ENCODE data around the gene ZNF649.

DNA sequence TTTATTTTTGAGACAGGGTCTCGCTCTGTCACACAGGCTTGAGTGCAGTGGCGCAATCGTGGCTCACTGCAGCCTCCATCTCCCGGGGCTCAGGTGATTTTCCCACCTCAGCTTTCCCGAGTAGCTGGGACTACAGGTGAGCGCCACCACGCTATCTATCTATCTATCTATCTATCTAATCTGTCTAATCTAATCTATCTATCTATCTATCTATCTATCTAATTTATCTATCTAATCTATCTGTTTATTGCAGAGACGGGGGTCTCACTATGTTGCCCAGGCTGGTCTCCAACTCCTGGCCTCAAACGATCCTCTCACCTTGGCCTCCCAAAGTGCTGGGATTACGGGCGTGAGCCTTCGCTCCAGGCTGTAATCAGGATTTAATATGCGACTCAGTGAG lies 23.0 kb upstream of the ZNF649 start:
- TF ChIP-seq, protein P1, sequence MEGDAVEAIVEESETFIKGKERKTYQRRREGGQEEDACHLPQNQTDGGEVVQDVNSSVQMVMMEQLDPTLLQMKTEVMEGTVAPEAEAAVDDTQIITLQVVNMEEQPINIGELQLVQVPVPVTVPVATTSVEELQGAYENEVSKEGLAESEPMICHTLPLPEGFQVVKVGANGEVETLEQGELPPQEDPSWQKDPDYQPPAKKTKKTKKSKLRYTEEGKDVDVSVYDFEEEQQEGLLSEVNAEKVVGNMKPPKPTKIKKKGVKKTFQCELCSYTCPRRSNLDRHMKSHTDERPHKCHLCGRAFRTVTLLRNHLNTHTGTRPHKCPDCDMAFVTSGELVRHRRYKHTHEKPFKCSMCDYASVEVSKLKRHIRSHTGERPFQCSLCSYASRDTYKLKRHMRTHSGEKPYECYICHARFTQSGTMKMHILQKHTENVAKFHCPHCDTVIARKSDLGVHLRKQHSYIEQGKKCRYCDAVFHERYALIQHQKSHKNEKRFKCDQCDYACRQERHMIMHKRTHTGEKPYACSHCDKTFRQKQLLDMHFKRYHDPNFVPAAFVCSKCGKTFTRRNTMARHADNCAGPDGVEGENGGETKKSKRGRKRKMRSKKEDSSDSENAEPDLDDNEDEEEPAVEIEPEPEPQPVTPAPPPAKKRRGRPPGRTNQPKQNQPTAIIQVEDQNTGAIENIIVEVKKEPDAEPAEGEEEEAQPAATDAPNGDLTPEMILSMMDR (IDR thresholded peaks at IDR 0.05 in 8 of 11, conservative IDR thresholded peaks at IDR 0.05 in 3 of 11): no peak
- TF ChIP-seq POLR2A (IDR thresholded peaks at IDR 0.05): no peak
